Motor neuron (in vitro differentiated cells): Measurements from ENCODE around the gene RIPK1. TPM values are rescaled to one million over a fixed set of nuclear protein-coding genes. Genes with fewer than 3 reads are reported as not detected.
"Not testable (repeated sequence)": the region's sequence is repeated elsewhere in the genome, so short reads cannot be mapped to it uniquely, and the experiment has no call there.

Experiments
- ATAC-seq, 8 experiments: fragments of 200-7000 bp; cut with Tn5 transposase; replicated peaks in 6 of 8; 2 replicates each; pipeline ENCODE4 v1.8.0; 2021; ENCODE audit warnings: mild to moderate bottlenecking in 8 of 8, moderate library complexity in 8 of 8
- H3K27ac ChIP-seq, 2 donors: fragments of 250-450 bp; sonication (Bioruptor Pico); 2 replicates each; pipeline ENCODE4 v1.9.0; 2021; ENCODE audit warnings: antibody characterized with exemption in 2 of 2, mild to moderate bottlenecking in 2 of 2, moderate library complexity in 1 of 2
- H3K4me1 ChIP-seq, 2 donors: fragments of 250-450 bp; sonication (Bioruptor Pico); replicated peaks in 1 of 2; 2 replicates each; pipeline ENCODE4 v1.6.1; 2021; ENCODE audit warnings: antibody characterized with exemption in 2 of 2, mild to moderate bottlenecking in 2 of 2, moderate library complexity in 1 of 2
- H3K4me3 ChIP-seq, 5 donors: fragments of 250-450 bp; sonication (Bioruptor Pico); 2 replicates each; pipeline ENCODE4 v1.9.0; 2021; ENCODE audit warnings: antibody characterized with exemption in 5 of 5, mild to moderate bottlenecking in 5 of 5, moderate library complexity in 4 of 5
- WGBS, 10 experiments: fragments of 450-650 bp; shearing (Covaris generic); methylation state at CpG; one replicate each; pipeline ENCODE4 v1.0.0; 2022; 5-methylcytosine and 5-hydroxymethylcytosine counted together
- in situ Hi-C, 9 experiments: fragments of 400-800 bp; cut with MboI; loops; one replicate each; pipeline ENCODE4 v1.15.0; 2021; ENCODE audit warnings: low sequenced_read_pairs in 9 of 9, low pct_unique_long_range_greater_than_20kb in 2 of 9; ENCODE audit not compliant: unreplicated experiment in 9 of 9
- total RNA-seq, 8 experiments: library from RNA; unstranded; fragments of 300-600 nt; gene quantifications; 2 replicates each; pipeline versions ENCODE4 v1.2.3 to v1.2.4, GENCODE V29; 2022

RIPK1 gene
- total RNA-seq, 8 experiments from 2014 or later: 2.3 to 17.9 (median 11.8) TPM

- peaks cover 0 to 15% of the 10 kb centered on the region in 2 donors for H3K4me1 ChIP-seq
- H3K27ac ChIP-seq: not testable (repeated sequence)
- peak overlapping the region in 3 of 5 donors; percentile 35 to 39 (median 35) for H3K4me3 ChIP-seq
- in situ Hi-C loops: loop anchor here in 3 of 9 experiments (10.0 kb wide), 1 partner anchor 60 kb away; the partner anchor contains the start of gene NQO2 (in 3 of the 3)
- WGBS, 10 experiments: 0 to 60% (median 20%) methylated on average over 1 to 14 of the region's 27 CpGs
- peak; percentile 3 to 53 (median 47) for ATAC-seq
Measured at GRCh38 chr6:3054229-3055157, 13.8 kb upstream of the RIPK1 start.

- H3K4me1 ChIP-seq: peaks cover 0 to 15% of the 10 kb centered on the region in 2 donors
- in situ Hi-C loops: loop anchor here in 3 of 9 experiments (10.0 kb wide), 1 partner anchor 60 kb away; the partner anchor contains the start of gene NQO2 (in 3 of the 3)
- H3K27ac ChIP-seq, H3K4me3 ChIP-seq, ATAC-seq: not testable (repeated sequence)
- 0 to 88% (median 70%) methylated on average over 1 to 3 of the region's 3 CpGs; no CpG with 5 or more reads in 3 of the 10 experiments for WGBS, 10 experiments
Measured at GRCh38 chr6:3055158-3055499, 13.2 kb upstream of the RIPK1 start.

- in situ Hi-C loops: loop anchor here in 3 of 9 experiments (10.0 kb wide), 1 partner anchor 62 kb away; the partner anchor contains the start of gene NQO2 (in 3 of the 3)
- ATAC-seq: no peak
- WGBS, 10 experiments: 13 to 90% (median 76%) methylated on average over 2 to 11 of the region's 11 CpGs
- H3K4me1 ChIP-seq: peaks cover 0 to 15% of the 10 kb centered on the region in 2 donors
- H3K4me3 ChIP-seq: no peak overlapping the region
- no peak overlapping the region for H3K27ac ChIP-seq
Measured at GRCh38 chr6:3057063-3057770, 11.1 kb upstream of the RIPK1 start.

DNA sequence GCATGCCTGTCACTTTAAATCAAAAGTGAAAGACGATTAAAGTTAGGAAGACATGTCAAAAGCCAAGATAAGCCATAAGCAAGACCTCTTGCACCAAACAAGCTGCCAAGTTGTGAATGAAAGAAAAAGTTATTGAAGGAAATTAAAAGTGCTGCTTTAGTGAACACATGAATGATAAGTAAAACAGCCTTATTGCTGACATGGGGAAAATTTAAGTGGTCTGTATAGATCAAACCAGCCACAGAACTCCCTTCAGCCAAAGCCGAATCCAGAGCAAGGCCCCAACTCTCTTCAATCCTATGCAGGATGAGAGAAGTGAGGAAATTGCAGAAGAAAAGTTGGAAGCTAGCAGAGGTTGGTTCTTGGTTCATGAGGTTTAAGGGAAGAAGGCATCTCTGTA, 9.3 kb upstream of the RIPK1 start:
- WGBS, 10 experiments: 0 to 100% (median 77%) methylated on average over 1 to 2 of the region's 2 CpGs
- in situ Hi-C loops: loop anchor here in 3 of 9 experiments (10.0 kb wide), 1 partner anchor 64 kb away; the partner anchor contains the start of gene NQO2 (in 3 of the 3)

DNA sequence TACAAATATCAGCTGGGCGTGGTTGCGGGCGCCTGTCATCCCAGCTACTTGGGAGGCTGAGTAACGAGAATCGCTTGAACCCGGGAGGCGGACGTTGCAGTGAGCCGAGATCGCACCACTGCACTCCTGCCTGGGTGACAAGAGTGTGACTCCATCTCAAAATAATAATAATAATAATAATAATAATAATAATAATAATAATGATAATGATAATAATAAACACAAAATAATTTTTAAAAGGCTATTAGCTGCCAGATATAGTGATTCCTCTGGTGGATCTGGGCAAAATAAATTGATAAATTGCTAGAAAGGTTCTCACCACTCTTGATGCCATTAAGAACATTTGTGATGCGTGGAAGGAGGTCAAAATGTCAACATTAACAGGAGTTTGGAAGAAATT, 8.2 kb upstream of the RIPK1 start:
- ATAC-seq, H3K27ac ChIP-seq, in situ Hi-C loops, H3K4me3 ChIP-seq, H3K4me1 ChIP-seq: not testable (repeated sequence)
- WGBS, 10 experiments: 86 to 100% (median 95%) methylated on average over 1 to 11 of the region's 11 CpGs; no CpG with 5 or more reads in 1 of the 10 experiments

More for the DNA sequence above, 9.3 kb upstream of the RIPK1 start:
- Histone ChIP-seq H3K27ac (no peak overlapping the region), H3K4me3 (no peak overlapping the region), H3K4me1 (peaks cover 0 to 15% of the 10 kb centered on the region in 2 donors)
- no peak for ATAC-seq

GRCh38 chr6:3061501-3061941, 6.8 kb upstream of the RIPK1 start:
- no peak overlapping the region for H3K27ac ChIP-seq
- ATAC-seq: peak in 3 of 8 experiments; percentile 9 to 39 (median 21)
- H3K4me1 ChIP-seq: peaks cover 0 to 3% of the 10 kb centered on the region in 2 donors
- no peak overlapping the region for H3K4me3 ChIP-seq
- WGBS, 10 experiments: 0 to 100% (median 50%) methylated on average over 2 to 5 of the region's 5 CpGs; no CpG with 5 or more reads in 2 of the 10 experiments
- in situ Hi-C loops: no loop called here

GRCh38 chr6:3063340-3063732, 5.0 kb upstream of the RIPK1 start:
- in situ Hi-C loops, H3K4me1 ChIP-seq, ATAC-seq: not testable (repeated sequence)
- no CpG with 5 or more reads among the region's 19 CpGs for WGBS, 10 experiments
- Histone ChIP-seq H3K27ac (peak overlapping the region; percentile 75 to 83), H3K4me3 (peak overlapping the region; percentile 56 to 77 (median 61))

- peak overlapping the region; percentile 56 to 77 (median 61) for H3K4me3 ChIP-seq
- in situ Hi-C loops: no loop called here
- peak overlapping the region; percentile 75 to 83 for H3K27ac ChIP-seq
- peak; percentile 71 to 86 (median 80) for ATAC-seq
- 0% methylated on average over 3 to 9 of the region's 85 CpGs; no CpG with 5 or more reads in 6 of the 10 experiments for WGBS, 10 experiments
- H3K4me1 ChIP-seq: peaks cover 3 to 8% of the 10 kb centered on the region in 2 donors
Measured at GRCh38 chr6:3063733-3064700, 4.3 kb upstream of the RIPK1 start.

GRCh38 chr6:3071568-3071967, 3.3 kb downstream of the RIPK1 start:
- no peak for ATAC-seq
- H3K27ac ChIP-seq: no peak overlapping the region
- peaks cover 8 to 19% of the 10 kb centered on the region in 2 donors for H3K4me1 ChIP-seq
- in situ Hi-C loops: no loop called here
- H3K4me3 ChIP-seq: no peak overlapping the region
- WGBS, 10 experiments: 74 to 100% (median 100%) methylated on average over 1 to 2 of the region's 2 CpGs; no CpG with 5 or more reads in 5 of the 10 experiments

GRCh38 chr6:3072798-3073197, 4.5 kb downstream of the RIPK1 start:
- ATAC-seq: peak in 2 of 8 experiments; percentile 2 to 10
- 21 to 87% (median 76%) methylated on average over 1 to 7 of the region's 7 CpGs; no CpG with 5 or more reads in 1 of the 10 experiments for WGBS, 10 experiments
- Histone ChIP-seq H3K27ac (no peak overlapping the region), H3K4me1 (peaks cover 4 to 16% of the 10 kb centered on the region in 2 donors), H3K4me3 (no peak overlapping the region)
- in situ Hi-C loops: no loop called here

DNA sequence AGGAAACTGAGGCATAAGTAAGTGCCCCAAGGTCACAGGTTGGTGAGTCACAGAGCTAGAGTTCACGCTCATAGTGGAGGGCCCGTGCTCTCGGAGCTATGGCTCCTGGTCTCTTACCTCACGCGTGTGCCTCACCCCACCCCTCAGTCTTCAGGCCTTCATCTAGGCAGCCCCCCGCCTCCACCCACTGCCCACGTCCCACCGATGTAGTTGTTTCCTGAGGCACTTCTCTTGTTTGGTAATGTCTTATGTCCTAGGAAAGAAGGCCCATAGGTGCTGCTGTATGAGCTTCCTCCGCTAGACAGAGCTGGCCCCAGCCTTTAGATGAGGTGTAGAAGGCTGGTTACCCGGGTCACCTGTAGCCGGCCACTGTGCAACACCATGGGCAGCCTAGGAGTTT, 5.1 kb downstream of the RIPK1 start:
- no peak overlapping the region for H3K4me3 ChIP-seq
- WGBS, 10 experiments: 71 to 100% (median 95%) methylated on average over 2 to 5 of the region's 11 CpGs; no CpG with 5 or more reads in 4 of the 10 experiments
- H3K27ac ChIP-seq: no peak overlapping the region
- peaks cover 3 to 16% of the 10 kb centered on the region in 2 donors for H3K4me1 ChIP-seq
- no peak for ATAC-seq
- in situ Hi-C loops: no loop called here

DNA sequence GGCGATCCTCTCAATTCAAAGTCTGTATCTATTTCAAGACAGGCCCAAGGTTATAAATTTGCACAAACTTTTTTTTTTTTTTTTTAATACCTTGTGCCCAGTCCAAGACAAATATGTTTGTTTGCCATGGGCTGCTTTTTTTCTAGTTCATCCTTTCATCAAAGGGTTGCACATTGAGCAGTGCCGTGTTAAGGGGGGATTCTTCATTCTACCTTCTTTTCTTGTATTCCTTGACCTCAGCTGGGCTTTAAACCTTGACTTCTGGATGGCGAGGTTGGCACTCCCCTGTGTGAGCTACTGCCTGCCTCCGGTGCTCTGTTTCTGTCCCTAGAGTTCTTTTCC, 7.4 kb downstream of the RIPK1 start:
- in situ Hi-C loops: no loop called here
- Histone ChIP-seq H3K4me1 (peaks cover 0 to 11% of the 10 kb centered on the region in 2 donors), H3K4me3 (no peak overlapping the region), H3K27ac (no peak overlapping the region)
- ATAC-seq: no peak
- 34 to 88% (median 58%) methylated on average over 1 to 4 of the region's 4 CpGs for WGBS, 10 experiments
